Activated T-helper 2 cell treated with anti-CD3 and anti-CD28 coated beads, Interferon-gamma antibody, Interleukin-2, Interleukin-4, amounts not matched to agents 10 μg/mL and 5 μg/mL and 100 μg/mL, durations not matched to agents 14 hours and 24 hours and 36 hours (primary cell): ENCODE results near the gene STRN3. TPM values are rescaled to one million over a fixed set of nuclear protein-coding genes. Genes with fewer than 3 reads are reported as not detected.
"Not testable (repeated sequence)": the region's sequence is repeated elsewhere in the genome, so short reads cannot be mapped to it uniquely, and the experiment has no call there.

Source experiments
- DNase-seq: peaks from one replicate; pipeline ENCODE4 v3.0.0; 2021; ENCODE audit warnings: low spot score
- H3K27ac Mint-ChIP-seq: one replicate; pipeline ENCODE4 v1.8.0; 2021; ENCODE audit warnings: mixed read lengths
- H3K27me3 Mint-ChIP-seq: one replicate; pipeline ENCODE4 v1.8.0; 2021; ENCODE audit warnings: low read depth, mixed read lengths
- H3K36me3 Mint-ChIP-seq: one replicate; pipeline ENCODE4 v1.8.0; 2021; ENCODE audit warnings: low read depth, mixed read lengths
- H3K4me1 Mint-ChIP-seq: one replicate; pipeline ENCODE4 v1.8.0; 2021; ENCODE audit warnings: low read depth, mixed read lengths
- H3K4me3 Mint-ChIP-seq: one replicate; pipeline ENCODE4 v1.8.0; 2021; ENCODE audit warnings: low read depth, mild to moderate bottlenecking, moderate library complexity, mixed read lengths
- H3K9me3 Mint-ChIP-seq: one replicate; pipeline ENCODE4 v1.8.0; 2021; ENCODE audit warnings: mixed read lengths
- intact Hi-C: fragments of 100-400 bp; cut with micrococcal nuclease; formaldehyde crosslinking; loops from one replicate; pipeline ENCODE4 v1.15.1; 2023
- total RNA-seq: library from RNA; stranded (reverse); gene quantifications from 2 replicates; pipeline ENCODE4 v1.2.3, GENCODE V29; 2022

Gene STRN3
- total RNA-seq, 1 donor from 2014 or later: 26.2 TPM

DNA sequence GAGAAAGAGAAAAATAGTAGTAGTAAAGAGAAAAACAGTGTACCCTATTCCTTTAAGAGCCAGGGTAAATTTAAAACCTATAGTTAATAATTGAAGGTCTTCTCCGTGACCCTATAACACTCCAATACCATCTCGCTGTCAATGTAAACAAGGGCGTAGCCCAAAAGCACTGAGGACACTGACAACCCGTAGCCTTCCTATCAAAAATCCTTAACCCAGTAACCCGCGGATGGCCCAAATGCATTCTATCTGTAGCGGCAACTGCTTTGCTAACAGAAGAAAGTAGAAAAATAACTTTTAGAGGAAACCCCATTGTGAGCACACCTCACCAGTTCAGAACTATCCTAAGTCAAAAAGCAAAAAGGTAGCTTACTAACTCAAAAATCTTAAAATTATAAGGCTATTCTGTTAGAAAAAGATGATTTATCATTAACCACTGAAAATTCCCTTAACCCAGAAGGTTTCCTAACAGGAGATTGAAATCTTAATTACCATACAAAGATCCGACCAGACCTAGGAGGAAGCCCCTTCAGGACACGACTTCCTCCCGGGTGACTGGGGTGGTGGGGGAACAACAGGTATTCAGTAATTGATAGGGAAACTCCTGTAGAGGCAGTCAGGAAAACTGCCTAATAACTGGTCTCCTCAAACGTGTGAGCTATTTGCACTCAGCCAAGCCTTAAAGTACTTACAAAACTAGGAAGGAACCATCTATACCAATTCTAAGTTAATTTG, 58.6 kb downstream of the STRN3 start:
- H3K27me3 Mint-ChIP-seq, intact Hi-C loops, H3K27ac Mint-ChIP-seq, DNase-seq, H3K4me3 Mint-ChIP-seq: not testable (repeated sequence)
- peaks cover 14% of the 10 kb centered on the region for H3K9me3 Mint-ChIP-seq
- peaks cover 47% of the 10 kb centered on the region for H3K36me3 Mint-ChIP-seq
- H3K4me1 Mint-ChIP-seq: peaks cover 14% of the 10 kb centered on the region

DNA sequence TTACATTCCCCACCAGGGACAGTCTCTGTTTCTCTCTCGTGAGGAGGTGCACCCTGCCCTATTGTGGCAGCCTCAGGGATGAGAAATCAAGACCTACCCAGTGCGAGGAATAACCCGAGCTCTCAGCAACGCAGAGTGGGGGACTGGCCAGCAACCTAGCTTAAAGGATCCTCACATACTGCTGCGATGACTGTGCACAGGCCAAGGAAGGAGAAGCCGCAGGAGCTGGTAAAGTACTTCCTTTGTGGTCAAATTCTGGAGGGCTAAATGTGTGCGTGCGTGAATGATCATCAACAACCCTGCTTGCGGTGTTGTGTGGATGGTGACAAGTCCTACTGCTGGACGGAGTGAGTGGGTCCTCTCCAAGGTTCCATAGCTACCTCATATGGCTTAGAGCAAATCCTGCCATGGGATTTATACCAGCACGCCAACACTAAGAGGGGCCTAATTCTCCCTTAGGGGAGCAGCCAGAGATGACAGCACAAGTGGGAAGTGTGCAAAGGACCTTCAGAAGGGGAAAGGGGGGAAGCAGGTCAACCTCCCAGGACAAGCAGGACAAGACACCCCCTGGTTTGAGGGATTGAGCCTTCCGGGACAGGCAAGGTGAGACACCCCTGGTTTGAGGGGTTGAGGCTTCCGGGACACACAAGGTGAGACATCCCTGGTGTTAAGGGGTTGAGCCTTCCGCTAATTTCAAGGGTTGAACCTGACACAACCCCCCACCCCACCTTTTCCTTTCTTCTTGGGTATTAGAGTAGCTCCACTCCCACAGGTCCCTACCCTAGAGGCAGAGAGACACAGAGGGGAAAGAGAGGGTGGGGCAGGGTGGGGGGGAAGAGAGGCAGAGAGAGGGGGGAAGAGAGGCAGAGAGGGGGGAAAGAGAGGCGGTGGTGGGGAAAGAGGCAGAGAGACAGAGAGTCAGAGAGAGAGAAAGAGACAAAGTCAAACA, 59.5 kb downstream of the STRN3 start:
- H3K36me3 Mint-ChIP-seq: peaks cover 47% of the 10 kb centered on the region
- no peak overlapping the region for H3K27ac Mint-ChIP-seq
- no peak for DNase-seq
- intact Hi-C loops: no loop called here
- no peaks in the 10 kb centered on the region for H3K27me3 Mint-ChIP-seq
- H3K4me3 Mint-ChIP-seq: no peak overlapping the region
- H3K9me3 Mint-ChIP-seq: peaks cover 14% of the 10 kb centered on the region
- peaks cover 14% of the 10 kb centered on the region for H3K4me1 Mint-ChIP-seq

DNA sequence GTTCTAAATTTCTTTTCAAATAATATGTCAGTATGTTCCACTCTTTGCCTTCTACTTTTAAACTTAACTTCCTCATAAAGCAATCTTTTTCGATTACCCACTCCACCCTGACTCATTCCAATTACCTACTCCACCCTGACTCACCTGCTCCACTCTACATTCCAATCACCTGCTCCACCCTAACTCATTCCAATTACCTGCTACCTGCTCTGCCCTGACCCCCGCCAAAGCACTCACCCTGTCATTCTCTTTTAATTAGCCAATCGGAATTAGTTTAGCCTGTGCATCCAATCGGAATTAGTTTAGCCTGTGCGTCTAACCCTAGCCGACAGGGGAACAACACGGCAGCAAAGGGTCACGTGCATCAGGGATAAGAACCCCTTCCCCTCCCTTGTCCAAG, 60.3 kb downstream of the STRN3 start:
- Mint-ChIP-seq H3K4me1 (peaks cover 14% of the 10 kb centered on the region), H3K36me3 (peaks cover 47% of the 10 kb centered on the region), H3K9me3 (peaks cover 14% of the 10 kb centered on the region)
- intact Hi-C loops, H3K4me3 Mint-ChIP-seq, H3K27me3 Mint-ChIP-seq, DNase-seq, H3K27ac Mint-ChIP-seq: not testable (repeated sequence)

DNA sequence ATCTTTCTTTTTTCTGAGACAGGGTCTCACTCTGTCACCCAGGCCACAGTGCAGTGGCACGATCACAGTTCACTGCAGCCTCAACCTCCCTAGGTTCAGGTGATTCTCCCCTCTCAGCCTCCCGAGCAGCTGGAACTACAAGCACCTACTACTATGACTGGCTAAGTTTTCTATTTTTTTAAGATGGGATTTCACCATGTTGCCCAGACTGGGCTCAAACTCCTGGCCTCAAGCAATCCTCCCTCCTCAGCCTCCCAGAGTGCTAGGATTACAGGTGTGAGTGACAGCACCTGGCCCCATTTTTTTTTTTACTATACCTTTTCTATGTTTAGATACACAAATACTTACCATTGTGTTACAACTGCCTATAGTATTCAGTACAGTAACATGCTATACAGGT, 63.6 kb downstream of the STRN3 start:
- intact Hi-C loops, H3K27me3 Mint-ChIP-seq, DNase-seq, H3K4me3 Mint-ChIP-seq, H3K27ac Mint-ChIP-seq: not testable (repeated sequence)
- Mint-ChIP-seq H3K36me3 (peaks cover 47% of the 10 kb centered on the region), H3K4me1 (peaks cover 12% of the 10 kb centered on the region), H3K9me3 (peaks cover 14% of the 10 kb centered on the region)

DNA sequence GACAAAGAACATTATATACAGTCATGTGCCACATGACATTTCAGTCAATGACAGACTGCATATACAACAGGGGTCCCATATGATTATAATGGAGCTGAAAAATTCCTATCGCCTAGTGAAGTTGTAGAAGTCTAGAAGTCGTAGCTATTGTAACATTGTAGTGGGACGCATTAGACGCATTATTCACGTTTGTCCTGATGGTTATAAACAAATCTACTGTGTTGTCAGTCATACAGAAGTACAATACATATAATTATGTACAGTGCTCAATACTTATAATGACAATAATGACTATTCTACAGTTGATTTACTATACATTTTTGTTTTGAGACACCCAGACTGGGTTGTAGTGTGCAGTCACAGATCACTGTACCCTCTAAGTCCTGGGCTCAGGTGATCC, 64.8 kb downstream of the STRN3 start:
- no peak overlapping the region for H3K4me3 Mint-ChIP-seq
- intact Hi-C loops: no loop called here
- no peak for DNase-seq
- no peak overlapping the region for H3K27ac Mint-ChIP-seq
- peaks cover 8% of the 10 kb centered on the region for H3K9me3 Mint-ChIP-seq
- no peaks in the 10 kb centered on the region for H3K27me3 Mint-ChIP-seq
- H3K4me1 Mint-ChIP-seq: peaks cover 12% of the 10 kb centered on the region
- H3K36me3 Mint-ChIP-seq: peaks cover 40% of the 10 kb centered on the region

DNA sequence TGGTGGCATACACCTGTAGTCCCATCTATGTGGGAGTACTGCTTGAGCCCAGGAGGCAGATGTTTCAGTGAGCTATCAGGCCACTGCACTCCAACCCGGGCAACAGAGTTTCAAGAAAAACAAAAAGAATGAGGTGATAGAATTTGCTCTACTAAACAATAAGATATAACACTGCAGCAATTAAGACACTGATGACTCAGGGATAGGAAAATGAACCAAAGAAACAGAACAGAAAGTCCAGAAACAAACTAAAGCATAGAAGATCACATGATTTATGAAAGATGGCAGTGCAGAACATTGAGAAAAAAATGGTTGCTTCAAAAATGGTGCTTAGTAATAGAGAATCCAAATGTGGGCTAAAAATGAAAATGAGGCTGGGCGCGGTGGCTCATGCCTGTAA, 66.0 kb downstream of the STRN3 start:
- H3K4me3 Mint-ChIP-seq: no peak overlapping the region
- peak overlapping the region; percentile 10 for H3K27ac Mint-ChIP-seq
- H3K36me3 Mint-ChIP-seq: peaks cover 34% of the 10 kb centered on the region
- H3K27me3 Mint-ChIP-seq: no peaks in the 10 kb centered on the region
- H3K4me1 Mint-ChIP-seq: peaks cover 12% of the 10 kb centered on the region
- intact Hi-C loops: no loop called here
- no peak for DNase-seq
- H3K9me3 Mint-ChIP-seq: no peaks in the 10 kb centered on the region

DNA sequence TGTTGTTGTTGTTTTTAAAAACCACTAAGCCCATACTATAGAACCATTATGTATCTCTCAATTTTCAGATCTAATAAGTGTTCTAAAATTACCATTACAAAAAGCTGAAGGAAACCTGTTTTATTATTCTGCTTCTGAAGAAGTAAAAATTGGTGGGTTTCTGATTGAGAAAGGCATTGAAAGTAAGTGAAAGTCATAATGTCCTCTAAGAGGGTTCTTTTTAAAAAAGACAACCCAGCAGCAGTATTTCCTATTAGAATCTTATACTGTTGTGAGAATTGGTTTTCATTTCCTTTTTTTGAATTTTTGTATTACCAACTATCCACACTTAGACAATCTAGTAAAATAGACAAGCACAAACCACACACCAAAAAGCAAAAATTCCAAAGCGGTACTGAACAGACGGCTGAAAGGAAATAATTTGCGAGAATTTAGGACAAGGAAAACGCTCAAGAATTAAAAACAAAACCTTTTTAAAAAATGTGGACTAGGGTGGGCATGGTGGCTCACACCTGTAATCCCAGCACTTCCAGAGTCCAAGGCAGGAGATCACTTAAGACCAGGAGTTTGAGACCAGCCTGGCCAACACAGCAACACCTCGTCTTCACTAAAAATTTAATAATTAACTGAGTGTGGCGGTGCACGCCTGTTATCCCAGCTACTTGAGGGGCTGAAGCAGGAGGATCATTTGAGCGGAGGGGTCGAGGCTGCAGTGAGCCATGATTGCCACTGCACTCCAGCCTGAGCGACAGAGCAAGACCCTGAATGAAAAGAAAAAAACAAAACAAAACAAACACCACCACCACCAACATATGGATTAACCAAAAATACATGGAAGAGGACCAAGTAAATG, 67.4 kb downstream of the STRN3 start:
- H3K27ac Mint-ChIP-seq: no peak overlapping the region
- peaks cover 12% of the 10 kb centered on the region for H3K4me1 Mint-ChIP-seq
- intact Hi-C loops: no loop called here
- no peaks in the 10 kb centered on the region for H3K27me3 Mint-ChIP-seq
- peaks cover 28% of the 10 kb centered on the region for H3K36me3 Mint-ChIP-seq
- no peaks in the 10 kb centered on the region for H3K9me3 Mint-ChIP-seq
- DNase-seq: no peak
- no peak overlapping the region for H3K4me3 Mint-ChIP-seq

DNA sequence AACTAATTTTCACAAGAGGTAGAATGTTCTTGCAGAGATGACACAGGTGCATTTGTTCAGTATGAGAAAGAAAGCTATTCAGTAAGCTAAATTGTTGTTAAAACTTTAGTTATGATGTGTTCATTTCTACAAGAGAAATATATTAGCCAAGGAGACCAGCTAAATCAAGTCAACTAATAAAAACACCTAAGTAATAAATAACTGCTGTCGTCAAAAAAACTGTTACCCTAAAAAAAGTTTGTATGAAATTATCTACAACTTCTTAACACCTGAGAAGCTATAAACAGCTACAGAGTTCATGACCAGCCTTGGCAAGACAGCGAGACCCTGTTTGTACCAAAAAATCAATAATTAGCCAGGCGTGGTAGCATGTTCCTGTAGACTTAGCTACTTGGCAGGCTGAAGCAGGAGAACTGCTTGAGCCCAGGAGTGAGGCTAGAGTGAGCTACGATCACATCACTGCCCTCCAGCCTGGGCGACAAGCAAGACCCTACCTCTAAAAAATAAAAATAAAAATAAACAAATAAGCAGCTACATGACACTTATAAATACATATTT, 68.3 kb downstream of the STRN3 start:
- Mint-ChIP-seq H3K4me1 (peaks cover 12% of the 10 kb centered on the region), H3K36me3 (peaks cover 25% of the 10 kb centered on the region), H3K4me3 (no peak overlapping the region), H3K27me3 (no peaks in the 10 kb centered on the region), H3K9me3 (no peaks in the 10 kb centered on the region), H3K27ac (no peak overlapping the region)
- DNase-seq: no peak
- intact Hi-C loops: no loop called here

DNA sequence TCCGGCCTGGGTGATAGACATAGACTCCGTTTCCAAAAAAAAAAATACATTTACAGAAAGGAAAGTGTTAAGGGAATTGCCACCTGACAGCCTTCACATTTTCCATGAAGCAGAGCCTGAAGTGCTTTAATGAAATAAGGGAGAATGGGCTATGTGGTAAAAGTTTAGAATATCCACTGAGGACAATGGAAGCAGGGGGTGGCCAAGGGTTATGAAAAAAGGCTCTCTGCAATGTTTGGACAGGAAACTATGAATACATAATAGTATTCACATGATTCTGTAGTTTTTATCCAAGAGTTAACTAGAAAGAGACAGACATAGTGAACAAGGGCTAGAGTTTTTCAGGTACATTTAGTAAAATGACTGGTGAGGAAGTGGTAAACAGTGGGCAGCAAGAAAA, 76.5 kb downstream of the STRN3 start:
- intact Hi-C loops: no loop called here
- no peaks in the 10 kb centered on the region for H3K27me3 Mint-ChIP-seq
- H3K9me3 Mint-ChIP-seq: no peaks in the 10 kb centered on the region
- peaks cover 5% of the 10 kb centered on the region for H3K4me1 Mint-ChIP-seq
- no peak overlapping the region for H3K4me3 Mint-ChIP-seq
- H3K27ac Mint-ChIP-seq: no peak overlapping the region
- peaks cover 54% of the 10 kb centered on the region for H3K36me3 Mint-ChIP-seq
- DNase-seq: no peak

DNA sequence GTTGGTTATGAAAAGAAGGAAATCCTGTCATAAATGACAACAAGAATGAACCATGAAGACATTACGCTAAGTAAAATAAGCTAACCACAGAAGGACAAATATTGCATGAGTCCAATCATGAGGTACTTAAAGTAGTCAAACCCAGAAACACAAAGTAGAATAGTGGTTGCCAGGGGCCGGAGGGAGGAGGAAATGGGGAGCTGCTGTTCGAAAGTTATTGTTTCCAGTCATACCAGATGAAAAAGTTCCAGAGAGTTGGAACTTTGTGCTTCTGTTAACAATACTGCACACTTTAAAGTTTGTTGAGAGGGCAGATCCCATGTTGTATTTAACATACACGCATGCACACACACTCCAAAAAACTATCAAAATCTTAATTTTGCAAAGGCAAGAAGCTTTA, 82.5 kb downstream of the STRN3 start:
- Mint-ChIP-seq H3K4me3 (no peak overlapping the region), H3K27ac (no peak overlapping the region), H3K27me3 (no peaks in the 10 kb centered on the region), H3K9me3 (no peaks in the 10 kb centered on the region), H3K4me1 (peaks cover 2% of the 10 kb centered on the region), H3K36me3 (peaks cover 48% of the 10 kb centered on the region)
- DNase-seq: no peak
- intact Hi-C loops: no loop called here

DNA sequence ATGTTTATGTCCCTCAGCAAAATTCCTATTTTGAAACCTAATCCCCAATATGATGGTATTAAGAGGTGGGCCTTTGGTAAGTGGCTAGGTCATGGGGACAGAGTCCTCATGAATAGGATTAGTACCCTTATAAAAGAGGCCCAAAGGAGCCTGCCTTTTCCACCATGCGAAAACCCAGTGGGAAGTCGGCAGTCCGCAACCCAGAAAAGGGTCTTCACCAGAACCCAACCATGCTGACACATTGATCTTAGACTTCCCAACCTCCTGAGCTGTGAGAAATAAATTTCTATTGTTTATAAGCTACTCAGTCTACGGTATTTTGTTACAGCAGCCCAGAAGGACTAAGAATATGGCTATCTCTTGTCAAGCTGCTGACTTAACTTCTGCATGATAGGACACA, 85.3 kb downstream of the STRN3 start:
- peaks cover 35% of the 10 kb centered on the region for H3K36me3 Mint-ChIP-seq
- no peak for DNase-seq
- H3K27ac Mint-ChIP-seq: no peak overlapping the region
- H3K27me3 Mint-ChIP-seq: no peaks in the 10 kb centered on the region
- H3K4me3 Mint-ChIP-seq: no peak overlapping the region
- H3K4me1 Mint-ChIP-seq: peaks cover 2% of the 10 kb centered on the region
- intact Hi-C loops: no loop called here
- H3K9me3 Mint-ChIP-seq: no peaks in the 10 kb centered on the region

DNA sequence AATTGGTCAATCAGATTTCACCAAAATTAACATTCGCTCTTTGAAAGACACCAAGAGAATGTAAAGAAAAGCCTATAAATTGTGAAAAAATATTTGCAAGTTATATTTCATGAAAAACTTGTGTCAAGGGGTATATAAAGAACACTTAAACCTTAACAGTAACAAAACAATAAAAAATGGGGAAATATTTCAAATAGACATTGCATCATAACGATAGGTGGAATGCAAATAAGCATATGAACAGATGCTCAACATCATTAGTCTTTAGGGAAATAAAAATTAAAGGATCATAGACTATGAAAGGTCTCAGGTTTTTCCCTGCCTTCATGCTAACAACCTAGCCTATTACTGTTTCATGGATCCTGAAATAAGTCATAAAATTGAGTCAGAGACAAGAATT, 87.6 kb downstream of the STRN3 start:
- Mint-ChIP-seq H3K27me3 (no peaks in the 10 kb centered on the region), H3K4me3 (no peak overlapping the region), H3K4me1 (peaks cover 5% of the 10 kb centered on the region), H3K36me3 (peaks cover 36% of the 10 kb centered on the region), H3K9me3 (no peaks in the 10 kb centered on the region), H3K27ac (no peak overlapping the region)
- DNase-seq: no peak
- intact Hi-C loops: no loop called here
